ENCODE measurements around the gene GABRG2.

- TF ChIP-seq CTCF (IDR thresholded peaks at IDR 0.05; ENCODE audit: poor library complexity) = no peak
- no peak for TF ChIP-seq EZH2 (IDR thresholded peaks at IDR 0.05; ENCODE audit: borderline replicate concordance)
- no peak for TF ChIP-seq EZH2phosphoT487 (IDR thresholded peaks at IDR 0.05; ENCODE audit: low read depth, severe bottlenecking, unreplicated experiment)
These were observed 30.1 kb upstream of the GABRG2 start for GRCh38 chr5:162037431-162037830.

Data from hepatocyte (in vitro differentiated cells).